Stimulated activated CD8-positive, alpha-beta memory T cell treated with anti-CD3 and anti-CD28 coated beads, Interleukin-4, amount 100 ng/mL, for 4 hours (primary cell): Measurements from ENCODE around the gene H2AZ2.
"Not testable (repeated sequence)": the region's sequence is repeated elsewhere in the genome, so short reads cannot be mapped to it uniquely, and the experiment has no call there.

Experiments used
- DNase-seq, 2 donors: peaks; one replicate each; pipeline ENCODE4 v3.0.0-alpha.2; 2020; ENCODE audit warnings: low read depth in 2 of 2, low spot score in 1 of 2

The H2AZ2 gene

GRCh38 chr7:44823255-44823781, 24.6 kb downstream of the H2AZ2 start:
- no peak for DNase-seq

GRCh38 chr7:44819292-44819691, 28.6 kb downstream of the H2AZ2 start:
- no peak for DNase-seq

- no peak for DNase-seq
Observed at GRCh38 chr7:44814919-44815318, 33.0 kb downstream of the H2AZ2 start.

- DNase-seq: no peak
Observed at GRCh38 chr7:44811571-44811970, 36.3 kb downstream of the H2AZ2 start.

- DNase-seq: no peak
Observed at GRCh38 chr7:44811093-44811492, 36.8 kb downstream of the H2AZ2 start.

- DNase-seq: no peak
Observed at GRCh38 chr7:44808914-44809393, 38.9 kb downstream of the H2AZ2 start.

GRCh38 chr7:44805950-44806349, 41.9 kb downstream of the H2AZ2 start:
- DNase-seq: no peak

- not testable (repeated sequence) for DNase-seq
Observed at GRCh38 chr7:44803828-44804519, 43.9 kb downstream of the H2AZ2 start.

- no peak for DNase-seq
Observed at GRCh38 chr7:44802418-44803025, 45.4 kb downstream of the H2AZ2 start.

- DNase-seq: no peak
Observed at GRCh38 chr7:44801890-44802289, 46.0 kb downstream of the H2AZ2 start.

- DNase-seq: no peak
Observed at GRCh38 chr7:44799939-44800338, 47.9 kb downstream of the H2AZ2 start.

GRCh38 chr7:44798649-44799305, 49.1 kb downstream of the H2AZ2 start:
- no peak for DNase-seq

- DNase-seq: peak; percentile 51 to 68
Observed at GRCh38 chr7:44797329-44798258, 50.3 kb downstream of the H2AZ2 start.

- peak; percentile 97 to 98 for DNase-seq
Observed at GRCh38 chr7:44796504-44797328, 51.2 kb downstream of the H2AZ2 start, which contains the start of gene PPIA. Gene PPIA (plus strand): TSS chr7:44796681. CDS start chr7:44796725, 44 bp downstream.

- peak in 1 of 2 donors; percentile 3 for DNase-seq
Observed at GRCh38 chr7:44796034-44796503, 51.8 kb downstream of the H2AZ2 start.

- no peak for DNase-seq
Observed at GRCh38 chr7:44794331-44794730, 53.6 kb downstream of the H2AZ2 start.

GRCh38 chr7:44793919-44794318, 54.0 kb downstream of the H2AZ2 start:
- no peak for DNase-seq

- no peak for DNase-seq
Observed at GRCh38 chr7:44791278-44792219, 56.3 kb downstream of the H2AZ2 start.

GRCh38 chr7:44789990-44790389, 57.9 kb downstream of the H2AZ2 start:
- no peak for DNase-seq
